ENCODE measurements around the gene TMEM18. TPM values are rescaled to one million over a fixed set of nuclear protein-coding genes. Genes with fewer than 3 reads are reported as not detected.

TMEM18 gene
- total and polyA plus RNA-seq, 9 of the 15 experiments (the other 6 are each of a cell fraction or from before 2014, with no cell fraction given): 12.8 to 55.9 (median 21.8) TPM

- TF ChIP-seq RREB1 (CRISPR knock-in tag; IDR thresholded peaks at IDR 0.05) (no peak), SIN3B (IDR thresholded peaks at IDR 0.05; ENCODE audit: low read depth) (no peak), NFIX (CRISPR knock-in tag; IDR thresholded peaks at IDR 0.05; ENCODE audit: low read depth) (no peak), ZNF232 (CRISPR knock-in tag; IDR thresholded peaks at IDR 0.05) (no peak), GTF2A2 (tag; IDR thresholded peaks at IDR 0.05) (no peak), MBD1 (CRISPR knock-in tag; IDR thresholded peaks at IDR 0.05) (no peak), NCOR1 (IDR thresholded peaks at IDR 0.05) (no peak), ZNF347 (CRISPR knock-in tag; IDR thresholded peaks at IDR 0.05; ENCODE audit: low read depth) (no peak), ZNF668 (CRISPR knock-in tag; IDR thresholded peaks at IDR 0.05) (no peak), DMBX1 (CRISPR knock-in tag; IDR thresholded peaks at IDR 0.05; ENCODE audit: borderline replicate concordance) (no peak)
- TF ChIP-seq, protein P1, sequence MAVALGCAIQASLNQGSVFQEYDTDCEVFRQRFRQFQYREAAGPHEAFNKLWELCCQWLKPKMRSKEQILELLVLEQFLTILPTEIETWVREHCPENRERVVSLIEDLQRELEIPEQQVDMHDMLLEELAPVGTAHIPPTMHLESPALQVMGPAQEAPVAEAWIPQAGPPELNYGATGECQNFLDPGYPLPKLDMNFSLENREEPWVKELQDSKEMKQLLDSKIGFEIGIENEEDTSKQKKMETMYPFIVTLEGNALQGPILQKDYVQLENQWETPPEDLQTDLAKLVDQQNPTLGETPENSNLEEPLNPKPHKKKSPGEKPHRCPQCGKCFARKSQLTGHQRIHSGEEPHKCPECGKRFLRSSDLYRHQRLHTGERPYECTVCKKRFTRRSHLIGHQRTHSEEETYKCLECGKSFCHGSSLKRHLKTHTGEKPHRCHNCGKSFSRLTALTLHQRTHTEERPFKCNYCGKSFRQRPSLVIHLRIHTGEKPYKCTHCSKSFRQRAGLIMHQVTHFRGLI (CRISPR knock-in tag; IDR thresholded peaks at IDR 0.05): no peak
Measured at GRCh38 chr2:625415-626333, 51.5 kb downstream of the TMEM18 start (continued).

Data from K562 (cell line).